Cerebellar cortex (tissue), 1 donor: Measurements from ENCODE around the gene DEDD.
"Not testable (repeated sequence)": the region's sequence is repeated elsewhere in the genome, so short reads cannot be mapped to it uniquely, and the experiment has no call there.

Source experiments
- DNase-seq: peaks from one replicate; pipeline ENCODE4 v3.0.0-alpha.2; 2015; ENCODE audit warnings: low spot score

DEDD gene

GRCh38 chr1:161127649-161128048 lies 4.8 kb downstream of the DEDD start:
- DNase-seq, result no peak

GRCh38 chr1:161122967-161123366 lies 9.5 kb downstream of the DEDD start:
- no peak for DNase-seq

DNA sequence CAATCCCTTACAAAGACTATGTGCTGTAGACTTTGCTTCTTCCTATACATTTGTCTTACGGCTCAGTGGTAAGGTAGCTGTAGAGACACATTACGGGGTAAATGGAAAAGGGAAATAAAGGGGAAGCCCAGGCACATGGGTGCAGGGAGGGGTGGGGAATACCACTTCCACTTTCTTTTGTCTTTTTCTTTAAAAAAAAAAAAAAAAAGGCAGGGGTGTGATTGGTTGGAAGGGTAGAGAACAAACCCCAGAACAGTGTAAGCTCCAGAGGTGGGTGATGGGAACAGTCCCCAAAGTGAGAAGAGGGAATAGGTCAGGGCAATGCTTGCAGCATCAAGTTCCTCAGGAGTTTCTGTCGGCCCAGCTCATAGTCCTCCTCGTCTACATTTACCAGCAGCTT lies 10.6 kb downstream of the DEDD start:
- no peak for DNase-seq

DNA sequence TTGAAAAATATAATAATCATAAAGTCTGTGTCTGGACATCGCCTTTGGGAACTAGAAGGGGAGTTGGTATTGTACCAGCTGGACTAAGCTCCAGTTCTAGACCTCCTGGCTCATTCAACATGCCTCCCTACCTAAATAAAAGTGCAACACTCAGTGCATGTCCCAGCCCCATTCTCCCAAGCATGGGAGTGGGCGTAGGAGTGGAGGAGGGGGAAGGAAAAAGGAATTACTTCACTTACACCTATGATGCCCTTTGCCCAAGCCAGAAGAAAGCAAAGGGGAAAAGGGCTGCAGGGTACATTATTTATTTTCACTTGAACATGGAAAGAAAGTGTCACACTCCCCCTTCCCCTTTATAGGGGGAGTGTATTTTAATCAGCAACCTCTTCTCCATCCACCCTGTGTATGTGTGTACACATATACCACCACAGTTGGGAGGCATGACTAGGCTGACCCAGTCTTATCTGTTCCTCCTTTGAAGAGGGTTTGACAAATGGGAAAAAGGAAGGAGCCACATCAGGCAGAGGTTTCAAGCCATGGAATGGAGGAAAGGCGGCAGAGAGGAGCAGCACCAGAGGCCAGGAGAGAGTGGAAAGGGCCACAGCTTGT lies 11.3 kb downstream of the DEDD start:
- no peak for DNase-seq

DNA sequence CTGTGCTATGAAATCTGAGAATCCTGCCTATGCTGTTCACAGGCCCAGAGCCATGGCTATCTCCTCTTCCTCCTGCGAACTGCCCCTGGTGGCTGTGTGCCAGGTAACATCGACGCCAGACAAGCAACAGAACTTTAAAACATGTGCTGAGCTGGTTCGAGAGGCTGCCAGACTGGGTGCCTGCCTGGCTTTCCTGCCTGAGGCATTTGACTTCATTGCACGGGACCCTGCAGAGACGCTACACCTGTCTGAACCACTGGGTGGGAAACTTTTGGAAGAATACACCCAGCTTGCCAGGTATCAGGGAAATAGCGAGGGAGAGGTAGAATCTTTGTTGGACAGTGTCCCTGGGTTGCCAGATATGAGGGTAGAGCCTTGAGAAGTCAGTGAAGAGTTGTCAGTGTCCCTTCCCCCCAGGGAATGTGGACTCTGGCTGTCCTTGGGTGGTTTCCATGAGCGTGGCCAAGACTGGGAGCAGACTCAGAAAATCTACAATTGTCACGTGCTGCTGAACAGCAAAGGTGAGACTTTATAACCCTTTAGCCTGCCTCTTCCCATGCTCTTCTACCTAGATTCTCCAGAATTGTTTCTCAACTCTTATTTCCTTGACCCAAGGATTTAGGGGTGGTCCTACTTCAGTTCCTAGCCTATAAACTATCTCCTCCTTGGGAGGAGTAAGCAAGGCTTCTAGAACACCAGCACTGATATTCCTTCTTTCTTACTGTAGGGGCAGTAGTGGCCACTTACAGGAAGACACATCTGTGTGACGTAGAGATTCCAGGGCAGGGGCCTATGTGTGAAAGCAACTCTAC lies 13.2 kb downstream of the DEDD start:
- peak; percentile 66 for DNase-seq

GRCh38 chr1:161117759-161118581 lies 14.5 kb downstream of the DEDD start, which contains the start of the genes NIT1 and PFDN2:
Gene NIT1, plus strand, starts transcription at chr1:161118105. Its CDS starts 72 bp downstream, at chr1:161118177.
Gene PFDN2, minus strand, starts transcription at chr1:161118037. Its CDS starts 11 bp downstream, at chr1:161118026.
- peak; percentile 88 for DNase-seq

GRCh38 chr1:161115961-161116360 lies 16.5 kb downstream of the DEDD start:
- DNase-seq, result not testable (repeated sequence)

GRCh38 chr1:161115132-161115711 lies 17.2 kb downstream of the DEDD start:
- DNase-seq, result no peak

GRCh38 chr1:161114556-161114955 lies 17.9 kb downstream of the DEDD start:
- DNase-seq, result no peak

- DNase-seq, result no peak
Observed at GRCh38 chr1:161113915-161114314, 18.6 kb downstream of the DEDD start.

GRCh38 chr1:161111527-161111926 lies 20.9 kb downstream of the DEDD start:
- DNase-seq, result no peak

- no peak for DNase-seq
Observed at GRCh38 chr1:161111117-161111516, 21.4 kb downstream of the DEDD start.

DNA sequence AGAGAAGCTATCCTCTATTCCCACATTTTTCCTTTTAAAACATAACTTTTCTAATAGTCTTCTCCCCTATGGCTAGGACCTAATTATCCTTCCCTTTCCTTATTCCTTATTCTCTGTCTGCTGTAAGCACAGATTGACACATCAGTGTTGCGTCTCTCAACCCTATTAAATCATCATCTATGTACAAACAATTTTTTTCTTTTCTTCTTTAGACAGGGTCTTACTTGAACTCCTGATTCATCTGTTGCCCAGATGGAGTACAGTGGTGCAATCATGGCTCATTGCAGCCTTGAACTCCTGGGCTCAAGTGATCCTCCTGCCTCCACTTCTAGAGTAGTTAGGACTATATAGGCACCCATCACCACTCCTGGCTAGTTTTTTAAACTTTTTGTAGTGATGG lies 26.0 kb downstream of the DEDD start:
- DNase-seq, result no peak

- DNase-seq, result no peak
Observed at GRCh38 chr1:161100556-161100955, 31.9 kb downstream of the DEDD start.

- peak; percentile 15 for DNase-seq
Observed at GRCh38 chr1:161099090-161099802, 33.2 kb downstream of the DEDD start.

- peak; percentile 89 for DNase-seq
Observed at GRCh38 chr1:161098210-161099068, 34.0 kb downstream of the DEDD start, which contains the start of gene KLHDC9. Gene KLHDC9, plus strand, starts transcription at chr1:161098361. Its CDS starts 175 bp downstream, at chr1:161098536.

DNA sequence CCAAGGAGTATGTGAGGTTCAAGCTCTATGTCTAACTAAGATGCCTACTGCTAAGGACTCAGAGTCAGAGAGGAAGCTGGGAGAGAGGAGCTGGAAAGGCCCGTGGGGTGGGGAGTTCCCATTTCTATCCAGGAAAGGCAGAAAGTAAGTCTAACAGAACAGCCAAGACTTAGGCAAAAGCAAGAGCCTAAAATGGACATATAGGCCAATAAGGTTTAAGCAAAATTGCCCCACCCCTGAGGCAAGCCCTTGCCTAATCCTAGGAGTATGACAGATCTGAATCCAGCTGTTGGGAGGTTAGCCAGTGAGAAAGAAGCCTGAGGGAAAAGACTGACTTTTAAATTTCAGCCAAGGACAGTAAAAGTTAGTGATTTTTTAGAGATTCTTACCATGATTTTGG lies 35.9 kb downstream of the DEDD start:
- no peak for DNase-seq

DNA sequence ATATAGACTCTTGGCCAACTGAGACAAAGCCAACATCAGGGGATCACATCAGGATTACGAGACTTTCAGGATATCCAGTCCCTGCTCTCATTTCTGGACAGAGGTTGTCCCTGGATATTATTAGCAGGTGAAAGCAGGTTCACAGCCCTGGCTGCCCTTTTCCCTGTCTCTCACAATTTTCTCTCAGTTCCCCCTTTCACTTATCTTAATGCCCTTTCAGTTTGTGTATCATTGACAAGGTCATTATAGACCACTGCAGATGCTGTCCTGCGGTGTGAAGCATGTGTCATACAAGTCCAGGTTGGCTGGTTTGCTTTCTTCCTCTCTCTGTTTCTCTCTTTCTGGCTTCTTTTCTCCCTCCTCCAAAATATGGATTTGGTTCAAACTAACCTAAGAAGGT lies 36.5 kb downstream of the DEDD start:
- DNase-seq, result no peak

GRCh38 chr1:161095230-161095629 lies 37.2 kb downstream of the DEDD start:
- DNase-seq, result no peak

GRCh38 chr1:161094481-161094880 lies 38.0 kb downstream of the DEDD start:
- no peak for DNase-seq
